DND-41 (cell line): ENCODE measurements around the gene MTCH2.

Source experiments
- ATAC-seq: fragments of 200-7000 bp; cut with Tn5 transposase; 3 replicates; pipeline ENCODE4 v1.9.1; 2021; ENCODE audit warnings: low read depth; ENCODE audit not compliant: insufficient read depth
- DNase-seq: peaks from one replicate; pipeline ENCODE4 v3.0.0-alpha.2; 2020
- H2AFZ ChIP-seq: 2 replicates; pipeline ENCODE4 v1.6.0; 2012; ENCODE audit warnings: low read depth, low read length
- H3K27ac ChIP-seq: 2 replicates; pipeline ENCODE4 v1.5.1; 2012; ENCODE audit warnings: low read length, inconsistent platforms
- H3K27me3 ChIP-seq: fragments of 200-600 bp; sonication (generic); 2 replicates; pipeline ENCODE4 v1.6.0; 2012; ENCODE audit warnings: low read length, mild to moderate bottlenecking, inconsistent platforms; ENCODE audit not compliant: insufficient read depth, poor library complexity
- H3K36me3 ChIP-seq: 2 replicates; pipeline ENCODE4 v1.5.1; 2012; ENCODE audit warnings: low read length, inconsistent platforms; ENCODE audit not compliant: insufficient read depth
- H3K4me1 ChIP-seq: 2 replicates; pipeline ENCODE4 v1.5.1; 2012; ENCODE audit warnings: mild to moderate bottlenecking, low read length; ENCODE audit not compliant: insufficient read depth
- H3K4me2 ChIP-seq: 2 replicates; pipeline ENCODE4 v1.6.0; 2012; ENCODE audit warnings: mild to moderate bottlenecking, moderate library complexity, low read length, inconsistent platforms; ENCODE audit not compliant: insufficient read depth
- H3K4me3 ChIP-seq, 2 experiments: fragments of 200-600 bp in 1 of 2; shearing (Covaris generic) in 1 of 2; 2 replicates each; pipeline ENCODE4 v1.5.1; 2012 to 2016; ENCODE audit warnings: inconsistent platforms in 2 of 2, low read length in 2 of 2, mild to moderate bottlenecking in 2 of 2, low read depth in 1 of 2, moderate library complexity in 1 of 2
- H3K79me2 ChIP-seq: 2 replicates; pipeline ENCODE4 v1.6.0; 2012; ENCODE audit warnings: low read length, inconsistent platforms; ENCODE audit not compliant: insufficient read depth
- H3K9ac ChIP-seq: 2 replicates; pipeline ENCODE4 v1.6.0; 2012; ENCODE audit warnings: low read depth, mild to moderate bottlenecking, inconsistent platforms, low read length, moderate library complexity
- H3K9me3 ChIP-seq: 2 replicates; pipeline ENCODE4 v1.5.1; 2012; ENCODE audit warnings: low read length, moderate library complexity, mild to moderate bottlenecking, inconsistent platforms; ENCODE audit not compliant: insufficient read depth, severe bottlenecking
- H4K20me1 ChIP-seq: 2 replicates; pipeline ENCODE4 v1.6.0; 2012; ENCODE audit warnings: low read length; ENCODE audit not compliant: insufficient read depth
- EZH2 ChIP-seq: IDR thresholded peaks from 3 replicates; pipeline ENCODE4 v1.6.1; 2012; ENCODE audit warnings: borderline replicate concordance, low read depth, mild to moderate bottlenecking, moderate library complexity, low read length, inconsistent platforms; ENCODE audit not compliant: severe bottlenecking
- TF ChIP-seq, protein P1 (sequence below): IDR thresholded peaks from 2 replicates; pipeline ENCODE4 v1.5.1; 2012; ENCODE audit warnings: borderline replicate concordance, low read length, moderate library complexity, mild to moderate bottlenecking; ENCODE audit not compliant: poor library complexity, severe bottlenecking; ENCODE audit errors: extremely low read depth

Gene MTCH2

DNA sequence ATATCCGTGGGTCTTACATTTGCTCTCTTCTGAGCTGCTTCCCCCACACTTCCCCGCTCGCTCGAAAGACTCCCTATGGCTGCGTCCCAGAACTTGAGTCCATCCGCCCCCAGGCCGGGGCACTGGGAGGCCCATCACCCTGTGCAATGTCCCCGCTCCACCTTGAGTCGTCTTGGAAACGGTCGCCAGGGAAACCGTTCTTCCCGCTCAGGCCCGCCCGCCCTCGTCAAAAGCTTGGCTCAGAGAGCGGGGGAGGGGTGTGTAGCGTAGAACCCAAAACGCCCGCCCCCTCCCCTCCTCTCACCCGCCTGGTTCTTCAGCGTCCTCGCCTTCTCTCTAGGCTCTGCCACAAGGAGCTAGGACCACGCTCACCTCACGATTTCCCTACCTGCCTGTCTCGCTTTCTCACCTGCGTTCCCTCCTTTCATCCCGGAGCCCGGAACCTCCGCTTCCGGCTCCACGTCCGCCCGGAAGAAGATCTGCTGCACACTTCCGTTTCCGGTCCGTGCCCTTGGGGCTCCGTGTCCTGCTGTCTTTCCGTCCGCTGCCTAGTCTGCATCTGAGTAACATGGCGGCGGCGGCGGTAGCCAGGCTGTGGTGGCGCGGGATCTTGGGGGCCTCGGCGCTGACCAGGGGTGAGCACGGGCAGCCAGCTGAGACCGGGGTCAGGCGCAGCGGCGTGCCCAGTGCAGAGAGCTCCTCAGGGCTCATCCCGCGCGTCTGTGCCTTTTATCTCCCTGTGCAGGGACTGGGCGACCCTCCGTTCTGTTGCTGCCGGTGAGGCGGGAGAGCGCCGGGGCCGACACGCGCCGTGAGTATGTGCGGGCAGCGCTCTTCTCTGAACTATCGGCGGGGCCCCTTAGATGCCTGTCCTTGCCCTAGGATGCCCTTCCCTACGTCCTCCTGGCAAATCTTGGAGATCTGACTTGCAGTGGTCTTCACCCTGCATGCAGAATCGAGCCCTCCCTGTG lies 63.5 kb downstream of the MTCH2 start, which contains the start of the genes KBTBD4 and NDUFS3:
TSS of gene KBTBD4 (minus strand) at position 447 of the 971 bp plus-strand sequence. CDS start at position 428, 19 bp downstream.
TSS of gene NDUFS3 (plus strand) at position 551 of the 971 bp plus-strand sequence. CDS start at position 569, 18 bp downstream.
- no peaks in the 10 kb centered on the region for H3K9me3 ChIP-seq
- ATAC-seq (peak; percentile 92), DNase-seq (peak; percentile 88)
- peaks cover 78% of the 10 kb centered on the region for H3K36me3 ChIP-seq
- H3K4me2 ChIP-seq = peak within 1 kb of the TSS; percentile 97
- H2AFZ ChIP-seq = peak within 1 kb of the TSS; percentile 97
- peak within 1 kb of the TSS; percentile 89 for H3K9ac ChIP-seq
- H3K4me3 ChIP-seq = peak within 1 kb of the TSS; percentile 89 to 95
- peaks cover 65% of the 10 kb centered on the region for H3K79me2 ChIP-seq
- peaks cover 7% of the 10 kb centered on the region; the same call in 1 of the 2 replicates for H4K20me1 ChIP-seq
- H3K27ac ChIP-seq = peak within 1 kb of the TSS; percentile 96
- TF ChIP-seq, protein P1, sequence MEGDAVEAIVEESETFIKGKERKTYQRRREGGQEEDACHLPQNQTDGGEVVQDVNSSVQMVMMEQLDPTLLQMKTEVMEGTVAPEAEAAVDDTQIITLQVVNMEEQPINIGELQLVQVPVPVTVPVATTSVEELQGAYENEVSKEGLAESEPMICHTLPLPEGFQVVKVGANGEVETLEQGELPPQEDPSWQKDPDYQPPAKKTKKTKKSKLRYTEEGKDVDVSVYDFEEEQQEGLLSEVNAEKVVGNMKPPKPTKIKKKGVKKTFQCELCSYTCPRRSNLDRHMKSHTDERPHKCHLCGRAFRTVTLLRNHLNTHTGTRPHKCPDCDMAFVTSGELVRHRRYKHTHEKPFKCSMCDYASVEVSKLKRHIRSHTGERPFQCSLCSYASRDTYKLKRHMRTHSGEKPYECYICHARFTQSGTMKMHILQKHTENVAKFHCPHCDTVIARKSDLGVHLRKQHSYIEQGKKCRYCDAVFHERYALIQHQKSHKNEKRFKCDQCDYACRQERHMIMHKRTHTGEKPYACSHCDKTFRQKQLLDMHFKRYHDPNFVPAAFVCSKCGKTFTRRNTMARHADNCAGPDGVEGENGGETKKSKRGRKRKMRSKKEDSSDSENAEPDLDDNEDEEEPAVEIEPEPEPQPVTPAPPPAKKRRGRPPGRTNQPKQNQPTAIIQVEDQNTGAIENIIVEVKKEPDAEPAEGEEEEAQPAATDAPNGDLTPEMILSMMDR = no peak
- no peak for TF ChIP-seq EZH2
- no peaks in the 10 kb centered on the region for H3K27me3 ChIP-seq
- peaks cover 42% of the 10 kb centered on the region for H3K4me1 ChIP-seq

DNA sequence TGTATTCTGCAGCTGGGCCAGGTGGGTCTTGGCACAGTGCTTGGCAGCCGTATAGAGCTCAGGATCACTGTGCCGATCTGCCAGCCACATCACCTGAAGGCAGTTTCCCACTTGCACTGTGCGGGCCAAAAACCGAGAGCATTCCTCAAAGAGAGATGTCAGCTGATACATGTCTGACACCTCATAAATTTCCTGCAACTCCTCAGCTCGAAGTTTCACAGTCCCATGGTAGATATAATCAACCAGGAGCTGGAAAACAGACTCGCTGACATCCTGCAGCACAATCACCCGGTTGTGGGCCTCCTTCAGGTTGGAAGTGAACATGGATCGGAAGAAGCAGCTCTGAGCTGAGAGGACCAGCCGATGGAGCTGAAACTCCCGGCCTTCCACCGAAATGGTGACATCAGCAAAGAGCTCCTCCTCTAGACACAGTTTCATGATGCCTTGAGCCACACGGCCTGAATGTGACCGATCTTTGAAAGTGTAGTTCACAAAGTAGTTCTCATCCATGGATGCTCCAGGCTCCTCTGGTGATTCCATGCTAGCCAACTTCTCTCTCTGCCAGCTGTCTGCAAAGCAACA lies 64.8 kb downstream of the MTCH2 start:
- peaks cover 77% of the 10 kb centered on the region for H3K79me2 ChIP-seq
- H2AFZ ChIP-seq = no peak overlapping the region
- no peak for TF ChIP-seq EZH2
- TF ChIP-seq, protein P1 = no peak
- H3K9me3 ChIP-seq = no peaks in the 10 kb centered on the region
- H3K9ac ChIP-seq = peak overlapping the region; percentile 89
- peaks cover 44% of the 10 kb centered on the region for H3K4me1 ChIP-seq
- H4K20me1 ChIP-seq = peaks cover 10% of the 10 kb centered on the region; the same call in 1 of the 2 replicates
- peaks cover 78% of the 10 kb centered on the region for H3K36me3 ChIP-seq
- H3K27ac ChIP-seq = peak overlapping the region; percentile 96; the same call in 1 of the 2 replicates
- H3K4me2 ChIP-seq = peak overlapping the region; percentile 97
- H3K27me3 ChIP-seq = no peaks in the 10 kb centered on the region
- DNase-seq (no peak), ATAC-seq (no peak)
- H3K4me3 ChIP-seq = peak overlapping the region; percentile 89 to 95; a peak in 3 of 4 replicates

DNA sequence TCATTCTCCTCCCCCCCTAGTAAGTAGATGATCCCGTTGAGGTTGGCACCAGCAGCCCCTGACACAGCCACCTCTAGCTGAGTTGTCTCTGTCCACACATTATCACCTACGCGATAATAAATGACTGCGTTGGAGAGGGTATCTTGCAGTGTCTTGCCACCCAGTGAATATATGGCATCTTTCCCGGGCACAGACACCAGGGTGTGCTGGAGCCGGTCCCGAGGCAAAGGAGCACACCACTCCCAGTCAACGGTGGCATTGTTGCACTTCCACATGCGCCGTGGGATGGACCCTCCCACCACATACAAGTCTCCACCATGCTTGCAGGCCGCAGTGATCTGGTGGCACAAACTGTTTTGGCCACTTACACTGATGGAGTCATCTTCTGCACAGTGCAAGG lies 69.0 kb downstream of the MTCH2 start:
- no peak for TF ChIP-seq EZH2
- TF ChIP-seq, protein P1 = no peak
- Histone ChIP-seq H2AFZ (no peak overlapping the region), H3K9me3 (no peaks in the 10 kb centered on the region), H3K36me3 (peaks cover 86% of the 10 kb centered on the region), H3K4me3 (no peak overlapping the region), H4K20me1 (peaks cover 13% of the 10 kb centered on the region; the same call in 1 of the 2 replicates), H3K27ac (no peak overlapping the region), H3K4me1 (peaks cover 19% of the 10 kb centered on the region), H3K9ac (no peak overlapping the region), H3K79me2 (peaks cover 77% of the 10 kb centered on the region), H3K27me3 (no peaks in the 10 kb centered on the region), H3K4me2 (0 out of 2 replicates have a peak overlapping the region, but pooled peaks have one; percentile 19)
- ATAC-seq (no peak; the same call in 2 of the 3 replicates), DNase-seq (no peak)
